ENCODE measurements around the gene CCDC14. TPM values are rescaled to one million over a fixed set of nuclear protein-coding genes. Genes with fewer than 3 reads are reported as not detected.

The CCDC14 gene
- total and polyA plus RNA-seq, 2 of the 4 experiments (the other 2 are of a cell fraction): 82.1 to 109 TPM

- ChIA-PET POLR2A (ENCODE audit: unreplicated experiment) (interaction anchor here (0.6 to 1.5 kb wide), 2 partner anchors 95 to 142 kb away, joined by 4 to 6 read pairs; no protein-coding TSS in a partner anchor), CTCF (interaction anchor here (0.5 kb wide), 1 partner anchor 22 kb away, joined by 3 read pairs; no protein-coding TSS in a partner anchor)
- dilution Hi-C loops (cut with HindIII; ENCODE audit: low sequenced_read_pairs, unreplicated experiment) (no loop called here), intact Hi-C loops (cut with micrococcal nuclease) (loop anchor here (5.0 kb wide), 3 partner anchors 101 to 156 kb away; no protein-coding TSS in a partner anchor), in situ Hi-C loops (cut with MboI; ENCODE audit: low sequenced_read_pairs) (no loop called here)
- Histone ChIP-seq H3K14ac (replicated peaks; ENCODE audit: low read depth, low read length) (peak overlapping the region; percentile 97), H3K18ac (ENCODE audit: low read depth, low read length) (peak overlapping the region; percentile 44; the same call in 1 of the 2 replicates), H2BK20ac (ENCODE audit: low read depth, low read length) (peak overlapping the region; percentile 10; the same call in 1 of the 2 replicates), H3K4ac (ENCODE audit: low read depth, low read length) (peak overlapping the region; percentile 80), H3K4me3 (ENCODE audit: insufficient read depth, low read depth, low read length) (peak overlapping the region; percentile 63), H2AK9ac (replicated peaks; ENCODE audit: low read depth, low read length, poor library complexity) (peak overlapping the region; percentile 95), H2AFZ (replicated peaks; ENCODE audit: low read length, poor library complexity) (no peak overlapping the region), H2BK120ac (ENCODE audit: low read depth, low read length) (peak overlapping the region; percentile 58), H4K91ac (ENCODE audit: insufficient read depth, low read depth, low read length) (peak overlapping the region; percentile 91), H3K4me1 (ENCODE audit: control insufficient read depth, insufficient read depth, low read length) (peaks cover 19% of the 10 kb centered on the region), H3K23ac (ENCODE audit: low read depth, low read length) (peak overlapping the region; percentile 93), H4K8ac (ENCODE audit: low read depth in 2 of 2, low read length in 2 of 2) (peak overlapping the region; percentile 48 to 81), H3K9me1 (ENCODE audit: insufficient read depth, low read length) (peaks cover 31% of the 10 kb centered on the region), H3K79me1 (ENCODE audit: low read depth in 1 of 2, low read length in 2 of 2) (peaks cover 38 to 58% of the 10 kb centered on the region in 2 experiments), H2BK15ac (ENCODE audit: low read depth, low read length) (peak overlapping the region; percentile 29; the same call in 1 of the 3 replicates), H3K9me3 (ENCODE audit: control insufficient read depth, insufficient read depth, low read length) (no peaks in the 10 kb centered on the region), H4K20me1 (ENCODE audit: insufficient read depth, low read length) (peaks cover 28% of the 10 kb centered on the region), H4K5ac (ENCODE audit: low read depth, low read length) (no peak overlapping the region; the same call in 1 of the 2 replicates), H3K27ac (ENCODE audit: insufficient read depth, low read length) (no peak overlapping the region; the same call in 1 of the 2 replicates), H3K36me3 (ENCODE audit: control insufficient read depth, insufficient read depth, low read length) (peaks cover 22% of the 10 kb centered on the region), H2BK5ac (ENCODE audit: low read depth, low read length, poor library complexity, severe bottlenecking) (peak overlapping the region; percentile 33), H3K27me3 (ENCODE audit: control insufficient read depth, insufficient read depth, low read length) (no peaks in the 10 kb centered on the region), H2AK5ac (ENCODE audit: low read depth, low read length) (peak overlapping the region; percentile 84; the same call in 1 of the 2 replicates), H3K4me2 (ENCODE audit: low read depth, low read length) (peak overlapping the region; percentile 86), H3K9ac (ENCODE audit: low read depth, low read length) (peak overlapping the region; percentile 90), H3K56ac (ENCODE audit: extremely low read depth, insufficient read depth, low read length) (peak overlapping the region; percentile 78; the same call in 1 of the 2 replicates)
- no peak for TF ChIP-seq RCOR1 (IDR thresholded peaks at IDR 0.05; ENCODE audit: insufficient replicate concordance, low read length)
- TF ChIP-seq, protein P1, sequence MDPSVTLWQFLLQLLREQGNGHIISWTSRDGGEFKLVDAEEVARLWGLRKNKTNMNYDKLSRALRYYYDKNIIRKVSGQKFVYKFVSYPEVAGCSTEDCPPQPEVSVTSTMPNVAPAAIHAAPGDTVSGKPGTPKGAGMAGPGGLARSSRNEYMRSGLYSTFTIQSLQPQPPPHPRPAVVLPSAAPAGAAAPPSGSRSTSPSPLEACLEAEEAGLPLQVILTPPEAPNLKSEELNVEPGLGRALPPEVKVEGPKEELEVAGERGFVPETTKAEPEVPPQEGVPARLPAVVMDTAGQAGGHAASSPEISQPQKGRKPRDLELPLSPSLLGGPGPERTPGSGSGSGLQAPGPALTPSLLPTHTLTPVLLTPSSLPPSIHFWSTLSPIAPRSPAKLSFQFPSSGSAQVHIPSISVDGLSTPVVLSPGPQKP (IDR thresholded peaks at IDR 0.05; ENCODE audit: borderline replicate concordance, low read depth, low read length): no peak
- no peak for TF ChIP-seq CEBPB (IDR thresholded peaks at IDR 0.05; ENCODE audit: low read depth, low read length)
- TF ChIP-seq CHD1 (IDR thresholded peaks at IDR 0.05; ENCODE audit: low read depth, low read length): no peak
- TF ChIP-seq BHLHE40 (IDR thresholded peaks at IDR 0.05; ENCODE audit: low read depth, low read length): no peak
- TF ChIP-seq, protein P2, sequence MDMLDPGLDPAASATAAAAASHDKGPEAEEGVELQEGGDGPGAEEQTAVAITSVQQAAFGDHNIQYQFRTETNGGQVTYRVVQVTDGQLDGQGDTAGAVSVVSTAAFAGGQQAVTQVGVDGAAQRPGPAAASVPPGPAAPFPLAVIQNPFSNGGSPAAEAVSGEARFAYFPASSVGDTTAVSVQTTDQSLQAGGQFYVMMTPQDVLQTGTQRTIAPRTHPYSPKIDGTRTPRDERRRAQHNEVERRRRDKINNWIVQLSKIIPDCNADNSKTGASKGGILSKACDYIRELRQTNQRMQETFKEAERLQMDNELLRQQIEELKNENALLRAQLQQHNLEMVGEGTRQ (IDR thresholded peaks at IDR 0.05; ENCODE audit: low read depth, low read length): no peak
- no peak for ATAC-seq (ENCODE audit: low read depth)
- BruUV-seq (replicated peaks): no TSS peak
- DNase-seq: no peak
- 82% methylated on average over 2 of the region's 4 CpGs; no CpG with 5 or more reads in 1 of the 2 experiments for WGBS, 2 experiments (ENCODE audit: extremely low coverage in 2 of 2, insufficient read length in 1 of 2)
These were observed 77.9 kb downstream of the CCDC14 start for GRCh38 chr3:123883111-123883510.
